H9 (cell line): ENCODE results near the gene NTF3. TPM values are rescaled to one million over a fixed set of nuclear protein-coding genes. Genes with fewer than 3 reads are reported as not detected.

Experiments
- DNase-seq: peaks from one replicate; pipeline ENCODE4 v3.0.0-alpha.2; 2017
- H2AFZ ChIP-seq: one replicate; pipeline ENCODE4 v1.6.1; 2013; ENCODE audit warnings: mild to moderate bottlenecking, low read length, control low read depth, moderate library complexity
- H2AK5ac ChIP-seq: 2 replicates; pipeline ENCODE4 v1.6.1; 2013; ENCODE audit warnings: low read length, control low read depth, mixed read lengths; ENCODE audit not compliant: insufficient read length
- H2BK120ac ChIP-seq: one replicate; pipeline ENCODE4 v1.6.1; 2013; ENCODE audit warnings: low read depth, mild to moderate bottlenecking, low read length, control low read depth, inconsistent platforms; ENCODE audit not compliant: poor library complexity, severe bottlenecking
- H2BK12ac ChIP-seq: 2 replicates; pipeline ENCODE4 v1.6.1; 2013; ENCODE audit warnings: low read length, control low read depth, mixed read lengths, low read depth; ENCODE audit not compliant: insufficient read length
- H2BK15ac ChIP-seq: 2 replicates; pipeline ENCODE4 v1.6.1; 2013; ENCODE audit warnings: low read depth, low read length, control low read depth
- H2BK20ac ChIP-seq: one replicate; pipeline ENCODE4 v1.6.1; 2013; ENCODE audit warnings: low read depth, mild to moderate bottlenecking, low read length, control low read depth, inconsistent platforms; ENCODE audit not compliant: poor library complexity, severe bottlenecking
- H2BK5ac ChIP-seq: 2 replicates; pipeline ENCODE4 v1.6.1; 2013; ENCODE audit warnings: low read length, control low read depth, mixed read lengths; ENCODE audit not compliant: insufficient read length
- H3K14ac ChIP-seq: 2 replicates; pipeline ENCODE4 v1.6.1; 2013; ENCODE audit warnings: low read length, control low read depth; ENCODE audit not compliant: insufficient read depth
- H3K18ac ChIP-seq: 2 replicates; pipeline ENCODE4 v1.6.1; 2013; ENCODE audit warnings: low read depth, mild to moderate bottlenecking, mixed read lengths, low read length, control low read depth; ENCODE audit not compliant: insufficient read length
- H3K23ac ChIP-seq: 2 replicates; pipeline ENCODE4 v1.6.1; 2013; ENCODE audit warnings: low read length, control low read depth, mixed read lengths, low read depth; ENCODE audit not compliant: insufficient read length
- H3K23me2 ChIP-seq: 2 replicates; pipeline ENCODE4 v1.6.1; 2013; ENCODE audit warnings: low read depth, mild to moderate bottlenecking, mixed read lengths, low read length, control low read depth; ENCODE audit not compliant: insufficient read length, poor library complexity, severe bottlenecking
- H3K27ac ChIP-seq: 2 replicates; pipeline ENCODE4 v1.5.1; 2013; ENCODE audit warnings: low read length, control low read depth, mixed read lengths, low read depth; ENCODE audit not compliant: insufficient read length
- H3K27me3 ChIP-seq: 2 replicates; pipeline ENCODE4 v1.6.1; 2013; ENCODE audit warnings: low read length, control low read depth, inconsistent platforms; ENCODE audit not compliant: insufficient read depth
- H3K4ac ChIP-seq: 2 replicates; pipeline ENCODE4 v1.6.1; 2013; ENCODE audit warnings: low read depth, mild to moderate bottlenecking, control low read depth, inconsistent platforms, low read length, moderate library complexity
- H3K4me1 ChIP-seq: 2 replicates; pipeline ENCODE4 v1.6.1; 2013; ENCODE audit warnings: low read length, control low read depth, inconsistent platforms; ENCODE audit not compliant: insufficient read depth
- H3K4me2 ChIP-seq: 2 replicates; pipeline ENCODE4 v1.6.1; 2013; ENCODE audit warnings: low read length, control low read depth, mixed read lengths; ENCODE audit not compliant: insufficient read length, insufficient read depth
- H3K56ac ChIP-seq: 2 replicates; pipeline ENCODE4 v1.6.1; 2013; ENCODE audit warnings: low read depth, mild to moderate bottlenecking, mixed read lengths, low read length, control low read depth; ENCODE audit not compliant: insufficient read length
- H3K79me1 ChIP-seq: 2 replicates; pipeline ENCODE4 v1.6.1; 2013; ENCODE audit warnings: low read depth, mild to moderate bottlenecking, moderate library complexity, low read length, control low read depth, inconsistent platforms; ENCODE audit not compliant: insufficient read depth, poor library complexity, severe bottlenecking
- H3K79me2 ChIP-seq: 2 replicates; pipeline ENCODE4 v1.6.1; 2013; ENCODE audit warnings: low read length, control low read depth, inconsistent platforms; ENCODE audit not compliant: insufficient read depth
- H3K9ac ChIP-seq: 2 replicates; pipeline ENCODE4 v1.6.1; 2013; ENCODE audit warnings: low read length, control low read depth, mixed read lengths; ENCODE audit not compliant: insufficient read length; ENCODE audit errors: extremely low read depth
- H3K9me3 ChIP-seq: one replicate; pipeline ENCODE4 v1.6.1; 2013; ENCODE audit warnings: low read depth, low read length, inconsistent platforms; ENCODE audit not compliant: control insufficient read depth
- H3T11ph ChIP-seq: one replicate; pipeline ENCODE4 v1.6.1; 2013; ENCODE audit warnings: mild to moderate bottlenecking, low read length, control low read depth, inconsistent platforms
- H4K20me1 ChIP-seq: one replicate; pipeline ENCODE4 v1.6.1; 2013; ENCODE audit not compliant: control insufficient read depth, insufficient read length, insufficient read depth
- H4K5ac ChIP-seq: 2 replicates; pipeline ENCODE4 v1.6.1; 2013; ENCODE audit warnings: low read depth, mild to moderate bottlenecking, mixed read lengths, low read length, control low read depth; ENCODE audit not compliant: insufficient read length
- H4K8ac ChIP-seq: replicated peaks from 2 replicates; pipeline ENCODE4 v1.6.1; 2013; ENCODE audit warnings: low read length, control low read depth, mixed read lengths, low read depth; ENCODE audit not compliant: insufficient read length
- H4K91ac ChIP-seq: 2 replicates; pipeline ENCODE4 v1.6.1; 2013; ENCODE audit warnings: low read depth, mild to moderate bottlenecking, moderate library complexity, mixed read lengths, low read length, control low read depth; ENCODE audit not compliant: insufficient read length
- H3K27ac Mint-ChIP-seq, 3 experiments: 2 replicates in 2 of 3; 3 replicates in 1 of 3; pipeline ENCODE4 v1.8.0; 2020 to 2021; ENCODE audit warnings: mixed read lengths in 3 of 3, mild to moderate bottlenecking in 1 of 3, moderate library complexity in 1 of 3
- H3K27me3 Mint-ChIP-seq: 2 replicates; pipeline ENCODE4 v1.8.0; 2021; ENCODE audit warnings: low read depth, mild to moderate bottlenecking, moderate library complexity, mixed read lengths
- H3K36me3 Mint-ChIP-seq, 3 experiments: 2 replicates in 2 of 3; 3 replicates in 1 of 3; pipeline ENCODE4 v1.8.0; 2020 to 2021; ENCODE audit warnings: low read depth in 3 of 3, mixed read lengths in 3 of 3; ENCODE audit not compliant: insufficient read depth in 1 of 3
- H3K4me1 Mint-ChIP-seq, 2 experiments: 2 replicates each; pipeline ENCODE4 v1.8.0; 2020; ENCODE audit warnings: mixed read lengths in 2 of 2
- H3K4me3 Mint-ChIP-seq, 2 experiments: 2 replicates in 1 of 2; 3 replicates in 1 of 2; pipeline ENCODE4 v1.8.0; 2020 to 2021; ENCODE audit warnings: mild to moderate bottlenecking in 2 of 2, mixed read lengths in 2 of 2, moderate library complexity in 1 of 2
- H3K9me3 Mint-ChIP-seq, 2 experiments: 2 replicates in 1 of 2; 3 replicates in 1 of 2; pipeline ENCODE4 v1.8.0; 2020; ENCODE audit warnings: mild to moderate bottlenecking in 2 of 2, mixed read lengths in 2 of 2, moderate library complexity in 1 of 2
- WGBS: extraction: QIAGEN DNeasy Blood & Tissue Kit; methylation state at CpG from one replicate; pipeline ENCODE4 v1.1.7; 2013; ENCODE audit warnings: missing lambda C conversion rate, low lambda C conversion rate, mixed read lengths; ENCODE audit not compliant: insufficient read length; ENCODE audit errors: extremely low coverage; 5-methylcytosine and 5-hydroxymethylcytosine counted together
- total RNA-seq: library from RNA; stranded (reverse); gene quantifications from 2 replicates; pipeline ENCODE4 v1.2.1, GENCODE V29; 2021
- TF ChIP-seq, protein P1 (sequence below): fragments of 200-600 bp; sonication (generic); conservative IDR thresholded peaks from 3 replicates; pipeline ENCODE4 v1.8.0; 2021; ENCODE audit warnings: antibody characterized with exemption, mild to moderate bottlenecking

NTF3 gene
- total RNA-seq, 1 experiment from 2014 or later = 0.48 TPM

- Histone ChIP-seq H3K23me2 (no peaks in the 10 kb centered on the region), H4K20me1 (no peaks in the 10 kb centered on the region), H2BK5ac (no peak overlapping the region), H4K5ac (no peak overlapping the region), H3K14ac (no peak overlapping the region), H3K23ac (no peak overlapping the region), H3T11ph (no peak overlapping the region), H2AFZ (no peak overlapping the region), H2BK120ac (no peak overlapping the region), H3K79me2 (no peaks in the 10 kb centered on the region), H2BK15ac (no peak overlapping the region), H3K79me1 (no peaks in the 10 kb centered on the region), H2BK20ac (no peak overlapping the region), H4K8ac (no peak overlapping the region), H3K27ac (no peak overlapping the region), H3K56ac (no peak overlapping the region), H3K4ac (no peak overlapping the region), H3K9ac (no peak overlapping the region), H4K91ac (no peak overlapping the region), H3K9me3 (no peaks in the 10 kb centered on the region), H3K27me3 (no peaks in the 10 kb centered on the region), H3K18ac (no peak overlapping the region), H2AK5ac (no peak overlapping the region), H3K4me1 (no peaks in the 10 kb centered on the region), H3K4me2 (no peak overlapping the region), H2BK12ac (no peak overlapping the region)
- H3K9me3 Mint-ChIP-seq = no peaks in the 10 kb centered on the region; a peak in 1 of 5 replicates
- H3K36me3 Mint-ChIP-seq = no peaks in the 10 kb centered on the region
- peaks cover 12% of the 10 kb centered on the region for H3K27me3 Mint-ChIP-seq
- no CpG with 5 or more reads among the region's 7 CpGs for WGBS
- no peak overlapping the region for H3K27ac Mint-ChIP-seq
- no peak for DNase-seq
- H3K4me3 Mint-ChIP-seq = no peak overlapping the region
- TF ChIP-seq, protein P1, sequence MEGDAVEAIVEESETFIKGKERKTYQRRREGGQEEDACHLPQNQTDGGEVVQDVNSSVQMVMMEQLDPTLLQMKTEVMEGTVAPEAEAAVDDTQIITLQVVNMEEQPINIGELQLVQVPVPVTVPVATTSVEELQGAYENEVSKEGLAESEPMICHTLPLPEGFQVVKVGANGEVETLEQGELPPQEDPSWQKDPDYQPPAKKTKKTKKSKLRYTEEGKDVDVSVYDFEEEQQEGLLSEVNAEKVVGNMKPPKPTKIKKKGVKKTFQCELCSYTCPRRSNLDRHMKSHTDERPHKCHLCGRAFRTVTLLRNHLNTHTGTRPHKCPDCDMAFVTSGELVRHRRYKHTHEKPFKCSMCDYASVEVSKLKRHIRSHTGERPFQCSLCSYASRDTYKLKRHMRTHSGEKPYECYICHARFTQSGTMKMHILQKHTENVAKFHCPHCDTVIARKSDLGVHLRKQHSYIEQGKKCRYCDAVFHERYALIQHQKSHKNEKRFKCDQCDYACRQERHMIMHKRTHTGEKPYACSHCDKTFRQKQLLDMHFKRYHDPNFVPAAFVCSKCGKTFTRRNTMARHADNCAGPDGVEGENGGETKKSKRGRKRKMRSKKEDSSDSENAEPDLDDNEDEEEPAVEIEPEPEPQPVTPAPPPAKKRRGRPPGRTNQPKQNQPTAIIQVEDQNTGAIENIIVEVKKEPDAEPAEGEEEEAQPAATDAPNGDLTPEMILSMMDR = no peak
- H3K4me1 Mint-ChIP-seq = peaks cover 15 to 16% of the 10 kb centered on the region in 2 experiments
Measured at GRCh38 chr12:5509557-5509956, 77.6 kb downstream of the NTF3 start.
